CD14-positive monocyte (primary cell): ENCODE measurements around the gene YOD1. TPM values are rescaled to one million over a fixed set of nuclear protein-coding genes. Genes with fewer than 3 reads are reported as not detected.

Experiments used
- DNase-seq, 3 donors: peaks; one replicate each; pipeline ENCODE4 v3.0.0-alpha.2; 2011 to 2022
- H2AFZ ChIP-seq: 2 replicates; pipeline ENCODE4 v1.6.0; 2012; ENCODE audit warnings: mild to moderate bottlenecking, low read depth, low read length, inconsistent platforms; ENCODE audit not compliant: insufficient read depth, poor library complexity, severe bottlenecking
- H3K27ac ChIP-seq, 2 donors: 1 replicate in 1 of 2; 2 replicates in 1 of 2; pipeline ENCODE4 v1.5.1; 2012 to 2013; ENCODE audit warnings: low read length in 2 of 2, control low read depth in 1 of 2, inconsistent platforms in 1 of 2, low read depth in 1 of 2, mild to moderate bottlenecking in 1 of 2
- H3K27me3 ChIP-seq, 2 donors: one replicate each; pipeline versions ENCODE4 v1.6.0 to v1.6.1; 2011 to 2013; ENCODE audit warnings: low read length in 2 of 2; ENCODE audit not compliant: control insufficient read depth in 2 of 2, insufficient read depth in 2 of 2
- H3K36me3 ChIP-seq, 2 donors: replicated peaks in 1 of 2; 1 replicate in 1 of 2; 2 replicates in 1 of 2; pipeline versions ENCODE4 v1.5.1 to v1.6.1; 2012 to 2013; ENCODE audit warnings: low read length in 2 of 2, control low read depth in 1 of 2, inconsistent platforms in 1 of 2, mild to moderate bottlenecking in 1 of 2; ENCODE audit not compliant: insufficient read depth in 2 of 2, control insufficient read depth in 1 of 2
- H3K4me1 ChIP-seq, 2 donors: 1 replicate in 1 of 2; 2 replicates in 1 of 2; pipeline versions ENCODE4 v1.5.1 to v1.6.1; 2012 to 2013; ENCODE audit warnings: low read length in 2 of 2, control low read depth in 1 of 2, inconsistent platforms in 1 of 2, mild to moderate bottlenecking in 1 of 2, moderate library complexity in 1 of 2; ENCODE audit not compliant: insufficient read depth in 2 of 2, control insufficient read depth in 1 of 2
- H3K4me2 ChIP-seq: replicated peaks from 2 replicates; pipeline ENCODE3; 2012; ENCODE audit warnings: low read length, moderate library complexity, mild to moderate bottlenecking; ENCODE audit not compliant: poor library complexity, severe bottlenecking; ENCODE audit errors: extremely low read depth
- H3K4me3 ChIP-seq, 3 experiments: fragments of 200-600 bp in 1 of 3; sonication (generic) in 1 of 3; replicated peaks in 1 of 3; 1 replicate in 2 of 3; 2 replicates in 1 of 3; pipeline ENCODE4 v1.5.1; 2011 to 2013; ENCODE audit warnings: low read length in 3 of 3, mild to moderate bottlenecking in 3 of 3, control low read depth in 2 of 3, low read depth in 2 of 3, inconsistent platforms in 1 of 3, moderate library complexity in 1 of 3
- H3K79me2 ChIP-seq: 2 replicates; pipeline ENCODE4 v1.6.0; 2012; ENCODE audit warnings: mild to moderate bottlenecking, control low read depth, inconsistent platforms, low read length, moderate library complexity; ENCODE audit not compliant: insufficient read depth
- H3K9ac ChIP-seq: 2 replicates; pipeline ENCODE4 v1.6.0; 2017; ENCODE audit warnings: low read length, mild to moderate bottlenecking; ENCODE audit not compliant: insufficient read depth, poor library complexity, severe bottlenecking
- H3K9me3 ChIP-seq, 2 donors: replicated peaks in 1 of 2; 1 replicate in 1 of 2; 2 replicates in 1 of 2; pipeline versions ENCODE4 v1.5.1 to v1.6.1; 2012 to 2013; ENCODE audit warnings: low read length in 2 of 2, control low read depth in 1 of 2; ENCODE audit not compliant: control insufficient read depth in 1 of 2, insufficient read depth in 1 of 2
- H4K20me1 ChIP-seq: 2 replicates; pipeline ENCODE4 v1.6.0; 2012; ENCODE audit warnings: mild to moderate bottlenecking, low read length, control low read depth, moderate library complexity; ENCODE audit not compliant: insufficient read depth
- H3K27ac Mint-ChIP-seq, 7 donors: one replicate each; pipeline ENCODE4 v1.8.0; 2020; ENCODE audit warnings: mild to moderate bottlenecking in 7 of 7, mixed read lengths in 7 of 7, moderate library complexity in 6 of 7, inconsistent platforms in 2 of 7
- H3K27me3 Mint-ChIP-seq, 3 donors: one replicate each; pipeline ENCODE4 v1.8.0; 2021 to 2022; ENCODE audit warnings: low read depth in 3 of 3, mild to moderate bottlenecking in 3 of 3, mixed read lengths in 3 of 3, moderate library complexity in 3 of 3, inconsistent platforms in 1 of 3
- H3K36me3 Mint-ChIP-seq, 2 donors: one replicate each; pipeline ENCODE4 v1.8.0; 2020; ENCODE audit warnings: mixed read lengths in 2 of 2, inconsistent platforms in 1 of 2, mild to moderate bottlenecking in 1 of 2
- H3K4me1 Mint-ChIP-seq: one replicate; pipeline ENCODE4 v1.8.0; 2020; ENCODE audit warnings: mild to moderate bottlenecking, mixed read lengths
- H3K4me3 Mint-ChIP-seq, 2 donors: one replicate each; pipeline ENCODE4 v1.8.0; 2020; ENCODE audit warnings: mild to moderate bottlenecking in 2 of 2, mixed read lengths in 2 of 2, moderate library complexity in 1 of 2
- H3K9me3 Mint-ChIP-seq, 7 donors: one replicate each; pipeline ENCODE4 v1.8.0; 2020 to 2022; ENCODE audit warnings: mixed read lengths in 7 of 7, mild to moderate bottlenecking in 6 of 7, moderate library complexity in 6 of 7, inconsistent platforms in 2 of 7
- WGBS: methylation state at CpG from one replicate; pipeline ENCODE4 v1.1.5; 2013; ENCODE audit warnings: missing lambda C conversion rate; ENCODE audit not compliant: insufficient coverage; 5-methylcytosine and 5-hydroxymethylcytosine counted together
- intact Hi-C, 2 donors: fragments of 100-400 bp; cut with micrococcal nuclease; formaldehyde crosslinking; loops; one replicate each; pipeline versions ENCODE4 v1.15.0 to v1.15.1; 2023
- polyA plus RNA-seq, 3 donors: library from polyadenylated mRNA; depleted of rRNA in 1 of 3; unstranded in 2 of 3; stranded (reverse) in 1 of 3; fragments of 300-500 nt in 2 of 3; fragments of >200 nt in 1 of 3; fragmentation: Illumina TruSeq in 2 of 3; gene quantifications; 1 replicate in 2 of 3; 2 replicates in 1 of 3; pipeline ENCODE4 v1.2.3, GENCODE V29; 2012 to 2021
- TF ChIP-seq, protein P1 (sequence below): fragments of 200-600 bp; IDR thresholded peaks from one replicate; pipeline ENCODE4 v1.8.0; 2022; ENCODE audit warnings: antibody characterized with exemption, mild to moderate bottlenecking

YOD1 gene
- polyA plus RNA-seq, 3 donors: 1.6 to 8.2 (median 1.7) TPM

DNA sequence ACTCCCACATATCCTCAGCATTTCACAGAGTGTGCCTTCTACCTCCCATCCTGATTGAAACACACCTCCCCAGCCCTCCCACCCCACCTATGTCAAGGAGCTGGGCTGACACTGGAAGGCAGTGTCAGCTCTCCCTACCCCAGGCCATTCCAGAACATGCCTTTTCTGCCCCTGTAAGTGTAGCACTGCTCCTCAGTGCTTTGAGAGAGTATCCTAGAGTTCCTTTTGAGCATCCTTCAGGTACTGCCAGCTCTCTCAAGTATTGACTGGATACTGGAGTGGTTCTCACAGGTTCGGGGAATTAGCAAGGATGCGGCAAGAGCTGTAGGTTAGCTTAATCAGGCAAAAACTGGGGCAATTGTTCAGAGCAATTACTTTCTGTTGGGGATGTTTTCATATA, 40.3 kb downstream of the YOD1 start:
- no peaks in the 10 kb centered on the region for H3K27me3 ChIP-seq
- DNase-seq: no peak
- Mint-ChIP-seq H3K36me3 (no peaks in the 10 kb centered on the region), H3K4me1 (peaks cover 1% of the 10 kb centered on the region), H3K27me3 (peaks cover 3 to 9% (median 4%) of the 10 kb centered on the region in 3 donors), H3K4me3 (no peak overlapping the region), H3K9me3 (peaks cover 0 to 3% (median 0%) of the 10 kb centered on the region in 7 donors), H3K27ac (no peak overlapping the region)
- H3K4me3 ChIP-seq: no peak overlapping the region
- H2AFZ ChIP-seq: no peak overlapping the region
- H3K9me3 ChIP-seq: no peaks in the 10 kb centered on the region
- H3K36me3 ChIP-seq: no peaks in the 10 kb centered on the region
- H3K4me1 ChIP-seq: no peaks in the 10 kb centered on the region
- no peak overlapping the region for H3K4me2 ChIP-seq
- TF ChIP-seq, protein P1, sequence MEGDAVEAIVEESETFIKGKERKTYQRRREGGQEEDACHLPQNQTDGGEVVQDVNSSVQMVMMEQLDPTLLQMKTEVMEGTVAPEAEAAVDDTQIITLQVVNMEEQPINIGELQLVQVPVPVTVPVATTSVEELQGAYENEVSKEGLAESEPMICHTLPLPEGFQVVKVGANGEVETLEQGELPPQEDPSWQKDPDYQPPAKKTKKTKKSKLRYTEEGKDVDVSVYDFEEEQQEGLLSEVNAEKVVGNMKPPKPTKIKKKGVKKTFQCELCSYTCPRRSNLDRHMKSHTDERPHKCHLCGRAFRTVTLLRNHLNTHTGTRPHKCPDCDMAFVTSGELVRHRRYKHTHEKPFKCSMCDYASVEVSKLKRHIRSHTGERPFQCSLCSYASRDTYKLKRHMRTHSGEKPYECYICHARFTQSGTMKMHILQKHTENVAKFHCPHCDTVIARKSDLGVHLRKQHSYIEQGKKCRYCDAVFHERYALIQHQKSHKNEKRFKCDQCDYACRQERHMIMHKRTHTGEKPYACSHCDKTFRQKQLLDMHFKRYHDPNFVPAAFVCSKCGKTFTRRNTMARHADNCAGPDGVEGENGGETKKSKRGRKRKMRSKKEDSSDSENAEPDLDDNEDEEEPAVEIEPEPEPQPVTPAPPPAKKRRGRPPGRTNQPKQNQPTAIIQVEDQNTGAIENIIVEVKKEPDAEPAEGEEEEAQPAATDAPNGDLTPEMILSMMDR: no peak
- no peaks in the 10 kb centered on the region for H4K20me1 ChIP-seq
- no peaks in the 10 kb centered on the region for H3K79me2 ChIP-seq
- no peak overlapping the region for H3K27ac ChIP-seq
- WGBS: 100% methylated on average over 2 of the region's 2 CpGs
- intact Hi-C loops: no loop called here
- no peak overlapping the region for H3K9ac ChIP-seq

DNA sequence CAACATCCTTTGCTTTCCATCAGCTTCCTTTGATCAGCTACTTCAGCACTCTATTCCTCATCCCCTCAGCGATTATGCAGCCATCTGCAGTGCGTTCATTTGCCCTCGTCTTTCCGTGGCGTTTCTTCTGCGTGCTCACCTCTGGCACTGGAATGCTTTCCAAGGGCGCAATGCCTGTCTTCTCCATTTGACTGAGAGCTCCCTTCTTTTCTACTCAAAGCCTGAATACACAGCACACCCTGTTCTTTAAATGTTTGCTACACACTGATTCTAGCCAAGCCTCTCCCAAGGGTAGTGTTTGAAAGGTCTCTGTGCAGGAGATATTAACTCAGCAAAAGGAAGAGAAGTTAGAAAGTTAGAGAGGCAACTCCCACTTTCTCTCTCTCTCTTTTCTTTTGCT, 41.1 kb downstream of the YOD1 start:
- Histone ChIP-seq H2AFZ (no peak overlapping the region), H3K9ac (no peak overlapping the region), H3K4me1 (no peaks in the 10 kb centered on the region), H3K9me3 (no peaks in the 10 kb centered on the region), H3K36me3 (no peaks in the 10 kb centered on the region), H3K27ac (no peak overlapping the region), H3K4me2 (no peak overlapping the region), H3K79me2 (no peaks in the 10 kb centered on the region), H3K27me3 (no peaks in the 10 kb centered on the region), H3K4me3 (no peak overlapping the region), H4K20me1 (no peaks in the 10 kb centered on the region)
- intact Hi-C loops: no loop called here
- peaks cover 4 to 10% (median 4%) of the 10 kb centered on the region in 3 donors for H3K27me3 Mint-ChIP-seq
- peaks cover 0 to 3% (median 0%) of the 10 kb centered on the region in 7 donors for H3K9me3 Mint-ChIP-seq
- TF ChIP-seq, protein P1: no peak
- peaks cover 1% of the 10 kb centered on the region for H3K4me1 Mint-ChIP-seq
- no peaks in the 10 kb centered on the region for H3K36me3 Mint-ChIP-seq
- H3K4me3 Mint-ChIP-seq: peak overlapping the region in 1 of 2 donors; percentile 8
- 96% methylated on average over 7 of the region's 7 CpGs for WGBS
- no peak overlapping the region for H3K27ac Mint-ChIP-seq
- DNase-seq: no peak
